GM19455 (cell line): ENCODE measurements around the gene MALT1.

ENCODE experiments used
- ATAC-seq: cut with Tn5 transposase; IDR thresholded peaks from one replicate; pipeline ENCODE4 v1.9.1; 2021; ENCODE audit not compliant: unreplicated experiment

The MALT1 gene

GRCh38 chr18:58800582-58800981, 129.3 kb downstream of the MALT1 start:
- ATAC-seq, result peak; percentile 90

- ATAC-seq, result no peak
These were observed 131.7 kb downstream of the MALT1 start for GRCh38 chr18:58802959-58803358.

- no peak for ATAC-seq
These were observed 132.7 kb downstream of the MALT1 start for GRCh38 chr18:58803978-58804377.
